Measurements from ENCODE around the gene AHCYL2.
"Not testable (repeated sequence)": the region's sequence is repeated elsewhere in the genome, so short reads cannot be mapped to it uniquely, and the experiment has no call there.

Gene AHCYL2

GRCh38 chr7:129244220-129244619 lies 19.4 kb downstream of the AHCYL2 start:
- no peak for DNase-seq (ENCODE audit: low read depth in 2 of 2)

DNA sequence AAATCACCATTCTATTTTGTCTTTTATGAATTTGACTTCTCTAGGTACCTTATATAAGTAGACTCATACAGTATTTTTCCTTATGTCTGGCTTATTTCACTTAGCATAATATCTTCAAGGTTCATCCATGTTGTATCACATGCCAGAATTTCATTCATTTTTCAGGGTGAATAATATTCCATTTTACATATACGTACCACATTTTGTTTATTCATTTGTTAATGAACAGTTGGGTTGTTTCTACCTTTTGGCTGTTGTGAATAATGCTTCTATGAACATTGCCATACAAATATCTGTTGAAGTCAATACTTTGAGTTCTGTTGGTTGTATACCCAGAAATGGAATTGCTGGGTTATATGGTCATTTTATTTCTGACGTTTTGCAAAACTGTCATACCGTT lies 20.7 kb downstream of the AHCYL2 start:
- DNase-seq (ENCODE audit: low read depth in 2 of 2) = no peak

DNA sequence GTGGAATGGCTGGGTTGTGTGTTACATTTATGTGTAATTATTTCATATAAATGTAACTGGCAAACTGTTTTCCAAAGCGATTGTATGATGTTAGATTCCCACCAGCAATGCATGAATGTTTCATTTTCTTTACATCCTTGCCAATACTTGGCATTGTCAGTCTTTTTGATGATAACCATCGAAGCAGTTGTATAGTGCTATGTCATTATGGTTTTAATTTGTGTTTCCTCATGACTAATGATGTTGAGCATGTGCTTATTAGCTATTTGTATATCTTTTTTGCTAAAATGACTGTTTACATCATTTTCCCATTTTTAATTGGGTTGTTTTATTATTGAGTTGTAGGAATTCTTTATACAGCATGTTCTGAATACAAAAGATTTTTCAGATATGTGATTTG lies 22.3 kb downstream of the AHCYL2 start:
- no peak for DNase-seq (ENCODE audit: low read depth in 2 of 2)

- DNase-seq (ENCODE audit: low read depth in 2 of 2) = no peak
These were observed 27.3 kb downstream of the AHCYL2 start for GRCh38 chr7:129252128-129252527.

- DNase-seq (ENCODE audit: low read depth in 2 of 2) = not testable (repeated sequence)
These were observed 27.8 kb downstream of the AHCYL2 start for GRCh38 chr7:129252603-129253002.

- DNase-seq (ENCODE audit: low read depth in 2 of 2) = no peak
These were observed 31.0 kb downstream of the AHCYL2 start for GRCh38 chr7:129255800-129256199.

GRCh38 chr7:129256221-129256620 lies 31.4 kb downstream of the AHCYL2 start:
- no peak for DNase-seq (ENCODE audit: low read depth in 2 of 2)

DNA sequence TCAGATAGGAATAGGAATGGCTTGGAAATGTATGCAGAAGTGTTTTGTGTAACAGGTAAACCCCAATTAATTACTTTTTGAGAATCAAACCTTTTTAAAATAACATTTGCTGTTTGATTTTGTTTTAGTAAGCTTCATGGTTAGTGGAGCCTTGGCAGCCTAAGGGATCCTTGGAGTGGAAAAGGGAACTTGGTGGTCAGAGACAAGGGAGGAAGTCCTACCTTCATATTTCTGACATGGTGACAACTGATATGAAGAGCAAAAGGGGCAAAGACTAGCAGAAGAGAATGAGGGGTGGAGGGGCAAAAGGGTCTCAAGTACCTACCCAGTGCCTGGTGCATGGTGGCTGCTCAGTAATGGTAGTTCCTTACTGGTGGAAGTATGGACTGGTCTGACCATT lies 32.3 kb downstream of the AHCYL2 start:
- DNase-seq (ENCODE audit: low read depth in 2 of 2) = no peak

GRCh38 chr7:129258649-129259389 lies 34.0 kb downstream of the AHCYL2 start:
- DNase-seq (ENCODE audit: low read depth in 2 of 2) = no peak

DNA sequence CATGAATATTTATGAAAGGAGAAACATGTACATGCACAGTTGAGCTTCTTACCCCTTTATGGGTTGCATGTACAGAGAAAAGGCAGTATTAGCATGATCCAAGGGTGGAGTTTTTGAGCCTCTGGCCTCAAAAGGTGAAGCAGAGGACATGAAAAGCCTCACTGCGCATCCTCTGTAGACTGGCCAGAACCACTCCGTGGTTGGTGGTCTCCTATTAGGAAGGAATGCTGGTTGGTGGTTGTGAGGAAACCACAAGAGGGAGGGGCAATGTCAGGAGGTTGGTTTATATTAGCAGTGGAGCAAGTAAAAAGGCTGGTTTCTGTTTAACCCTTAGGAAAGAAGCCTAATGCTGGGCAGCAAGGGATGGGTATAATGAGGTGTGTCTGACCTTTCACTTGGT lies 37.5 kb downstream of the AHCYL2 start:
- no peak for DNase-seq (ENCODE audit: low read depth in 2 of 2)

GRCh38 chr7:129263168-129263567 lies 38.3 kb downstream of the AHCYL2 start:
- DNase-seq (ENCODE audit: low read depth in 2 of 2) = no peak

DNA sequence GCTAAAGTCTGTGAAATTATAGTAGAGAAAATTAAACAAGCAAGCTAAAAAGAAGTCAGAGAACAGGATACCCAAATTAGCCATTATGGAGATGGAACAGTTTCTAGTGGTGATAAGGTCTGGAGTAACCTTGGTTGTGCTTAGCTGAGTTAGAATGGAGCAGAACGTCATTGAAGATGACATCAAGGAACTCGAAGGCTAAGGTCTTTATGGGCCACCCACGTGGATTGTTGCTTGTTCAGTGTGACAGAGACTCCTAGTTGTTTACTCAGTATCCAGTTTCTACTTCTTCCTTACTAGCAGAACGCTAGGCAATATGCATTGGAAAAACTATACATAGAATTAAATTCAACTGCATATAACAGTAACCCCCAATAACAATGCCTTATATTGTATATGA lies 39.7 kb downstream of the AHCYL2 start:
- no peak for DNase-seq (ENCODE audit: low read depth in 2 of 2)

GRCh38 chr7:129265328-129265727 lies 40.5 kb downstream of the AHCYL2 start:
- no peak for DNase-seq (ENCODE audit: low read depth in 2 of 2)

DNA sequence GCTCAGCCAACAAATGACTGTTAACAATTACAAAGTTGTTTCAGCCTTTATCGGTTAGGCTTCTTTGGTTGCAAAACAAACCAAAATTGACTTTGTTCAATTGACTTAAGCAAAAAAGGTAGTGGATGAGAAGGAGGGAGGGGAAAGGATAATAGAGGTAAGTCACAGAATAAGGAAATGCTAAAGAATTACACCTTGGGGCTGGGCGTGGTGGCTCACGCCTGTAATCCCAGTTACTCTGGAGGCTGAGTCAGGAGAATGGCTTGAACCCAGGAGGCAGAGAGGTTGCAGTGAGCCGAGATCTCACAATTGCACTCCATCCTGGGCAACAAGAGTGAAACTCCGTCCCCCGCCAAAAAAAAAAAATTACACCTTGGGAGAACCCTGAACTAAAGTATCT lies 41.4 kb downstream of the AHCYL2 start:
- DNase-seq (ENCODE audit: low read depth in 2 of 2) = no peak

GRCh38 chr7:129270077-129270476 lies 45.2 kb downstream of the AHCYL2 start:
- no peak for DNase-seq (ENCODE audit: low read depth in 2 of 2)

- DNase-seq (ENCODE audit: low read depth in 2 of 2) = peak; percentile 20 to 35
These were observed 46.9 kb downstream of the AHCYL2 start for GRCh38 chr7:129271500-129272355.

- DNase-seq (ENCODE audit: low read depth in 2 of 2) = no peak
These were observed 49.1 kb downstream of the AHCYL2 start for GRCh38 chr7:129273936-129274335.

DNA sequence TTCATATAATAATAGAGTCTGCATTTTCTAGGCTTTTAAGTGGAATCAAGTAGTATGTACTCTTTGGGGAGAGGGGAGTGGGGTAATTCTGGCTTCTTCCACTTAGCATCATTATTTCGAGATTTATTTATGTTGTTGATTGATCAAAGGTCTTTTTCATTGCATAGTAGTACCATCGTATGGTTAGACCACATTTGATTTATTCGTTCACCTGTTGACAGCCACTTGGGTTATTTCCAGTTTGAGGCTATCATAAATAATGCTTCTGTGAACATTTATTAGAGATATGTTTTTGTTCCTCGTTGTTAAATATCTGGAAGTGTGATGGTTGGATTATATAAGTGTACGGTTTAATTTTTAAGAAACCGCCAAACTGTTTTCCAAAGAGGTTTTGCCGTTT lies 52.8 kb downstream of the AHCYL2 start:
- DNase-seq (ENCODE audit: low read depth in 2 of 2) = no peak

GRCh38 chr7:129278688-129279087 lies 53.9 kb downstream of the AHCYL2 start:
- DNase-seq (ENCODE audit: low read depth in 2 of 2) = no peak

GRCh38 chr7:129279757-129280156 lies 54.9 kb downstream of the AHCYL2 start:
- no peak for DNase-seq (ENCODE audit: low read depth in 2 of 2)

- DNase-seq (ENCODE audit: low read depth in 2 of 2) = no peak
These were observed 56.3 kb downstream of the AHCYL2 start for GRCh38 chr7:129281163-129281562.

- no peak for DNase-seq (ENCODE audit: low read depth in 2 of 2)
These were observed 58.0 kb downstream of the AHCYL2 start for GRCh38 chr7:129282865-129283264.

DNA sequence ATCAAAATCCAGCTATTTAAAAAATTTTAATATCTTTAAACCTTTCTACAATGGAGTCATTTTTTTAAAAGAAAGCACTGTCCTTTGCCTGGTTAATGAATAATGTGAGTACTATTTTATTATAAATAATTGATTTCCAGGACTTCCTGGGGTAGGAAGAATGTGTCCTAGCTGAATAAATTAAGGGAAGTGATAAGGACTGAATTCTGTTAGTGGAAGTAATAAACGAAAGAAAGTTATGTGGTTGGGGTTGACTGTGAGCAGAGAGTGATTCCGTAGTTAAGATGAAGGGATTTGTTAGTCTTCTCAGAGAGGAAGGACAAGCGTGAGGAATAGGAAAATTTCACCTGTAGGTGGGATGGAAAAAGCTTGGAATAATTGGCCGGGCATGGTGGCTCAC lies 59.1 kb downstream of the AHCYL2 start:
- no peak for DNase-seq (ENCODE audit: low read depth in 2 of 2)

Measured in stimulated activated CD8-positive, alpha-beta memory T cell treated with anti-CD3 and anti-CD28 coated beads, Interleukin-2, amount 100 ng/mL, for 1 hour (primary cell).